Measurements from ENCODE around the gene PRKRIP1. TPM values are rescaled to one million over a fixed set of nuclear protein-coding genes. Genes with fewer than 3 reads are reported as not detected.
A peak's percentile ranks its signal among the peaks of the same experiment; 100 is the strongest.
"Not testable (repeated sequence)": the region's sequence is repeated elsewhere in the genome, so short reads cannot be mapped to it uniquely, and the experiment has no call there.

PRKRIP1 gene
- polyA plus RNA-seq, 1 experiment = 14.3 TPM

- no peak for DNase-seq (ENCODE audit: low read depth)
- Histone ChIP-seq H3K4me3 (ENCODE audit: low read depth, low read length) (no peak overlapping the region), H3K36me3 (ENCODE audit: control insufficient read depth, insufficient read depth, low read length) (peaks cover 15% of the 10 kb centered on the region), H3K27me3 (ENCODE audit: control insufficient read depth, insufficient read depth, low read length) (no peaks in the 10 kb centered on the region)
- TF ChIP-seq CTCF (IDR thresholded peaks at IDR 0.05; ENCODE audit: insufficient read depth, low read depth, low read length) = 0 out of 2 replicates have a peak, but pooled peaks have one; percentile 9
- POLR2A ChIA-PET = no interaction called here
- CTCF ChIA-PET = interaction anchor here (0.6 to 1.1 kb wide), 2 partner anchors 12 to 17 kb away, joined by 3 to 4 read pairs; partner anchors contain the start of gene ORAI2
These were observed 54.1 kb downstream of the PRKRIP1 start for GRCh38 chr7:102450242-102450641.

DNA sequence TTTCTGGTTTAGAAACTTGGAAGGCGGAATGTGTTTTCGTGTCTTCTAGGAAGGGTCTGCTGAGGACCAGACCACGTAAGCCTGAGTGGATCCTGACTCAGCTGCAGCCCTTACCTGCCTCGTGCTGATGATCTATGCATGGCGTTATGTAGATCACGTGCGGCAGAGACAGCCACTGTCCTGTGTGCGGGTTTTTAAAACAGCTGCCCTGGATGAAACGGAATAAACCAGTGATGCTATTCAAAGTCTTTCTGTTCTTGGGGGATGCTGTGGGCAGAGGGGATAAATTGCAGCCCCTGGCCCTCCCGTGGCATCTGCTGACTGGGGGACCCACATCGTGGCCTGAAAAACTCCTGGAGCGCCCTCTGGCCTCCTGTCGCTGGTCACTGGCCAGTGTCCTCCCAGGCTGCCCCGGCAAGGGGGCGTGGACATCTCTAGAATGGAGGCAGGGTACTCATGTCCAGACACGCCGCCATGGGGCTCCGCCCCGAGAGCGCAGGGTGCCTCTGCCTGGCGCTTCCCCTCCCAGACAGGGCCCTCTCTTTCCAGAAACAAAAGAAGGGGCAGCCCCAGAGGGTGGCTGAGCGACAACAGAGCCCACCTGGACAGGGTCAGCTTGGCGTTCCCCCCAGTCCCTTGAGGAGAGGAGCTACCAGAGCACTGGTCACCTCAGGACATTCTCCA is 55.4 kb downstream of the PRKRIP1 start:
- no peak overlapping the region for H3K4me3 ChIP-seq (ENCODE audit: low read depth, low read length)
- no peak for DNase-seq (ENCODE audit: low read depth)
- no peak for TF ChIP-seq CTCF (IDR thresholded peaks at IDR 0.05; ENCODE audit: insufficient read depth, low read depth, low read length)
- H3K27me3 ChIP-seq (ENCODE audit: control insufficient read depth, insufficient read depth, low read length) = no peaks in the 10 kb centered on the region
- H3K36me3 ChIP-seq (ENCODE audit: control insufficient read depth, insufficient read depth, low read length) = peaks cover 13% of the 10 kb centered on the region
- ChIA-PET POLR2A (no interaction called here), CTCF (interaction anchor here (0.6 kb wide), 1 partner anchor 20 kb away, joined by 3 read pairs; no protein-coding TSS in a partner anchor)

DNA sequence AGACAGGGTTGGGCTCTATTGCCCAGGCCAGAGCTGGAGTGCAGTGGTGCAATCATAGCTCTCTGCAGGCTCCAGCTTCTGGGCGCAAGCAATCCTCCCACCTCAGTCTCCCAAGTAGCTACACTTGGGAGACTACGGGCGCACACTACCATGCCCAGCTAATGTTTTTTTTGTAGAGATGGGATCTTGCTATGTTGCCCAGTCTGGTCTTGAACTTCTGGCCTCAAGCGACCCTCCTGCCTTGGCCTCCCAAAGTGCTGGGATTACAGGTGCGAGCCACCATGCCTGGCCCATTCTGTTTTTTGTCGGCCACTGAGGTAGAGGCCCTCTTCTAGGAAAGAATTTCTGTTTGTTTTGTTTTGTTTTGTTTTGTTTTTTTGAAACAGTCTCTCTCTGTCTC is 56.3 kb downstream of the PRKRIP1 start:
- no peak for TF ChIP-seq CTCF (IDR thresholded peaks at IDR 0.05; ENCODE audit: insufficient read depth, low read depth, low read length)
- Histone ChIP-seq H3K36me3 (ENCODE audit: control insufficient read depth, insufficient read depth, low read length) (peaks cover 10% of the 10 kb centered on the region), H3K27me3 (ENCODE audit: control insufficient read depth, insufficient read depth, low read length) (no peaks in the 10 kb centered on the region), H3K4me3 (ENCODE audit: low read depth, low read length) (no peak overlapping the region)
- no peak for DNase-seq (ENCODE audit: low read depth)
- CTCF ChIA-PET = no interaction called here
- POLR2A ChIA-PET = no interaction called here

DNA sequence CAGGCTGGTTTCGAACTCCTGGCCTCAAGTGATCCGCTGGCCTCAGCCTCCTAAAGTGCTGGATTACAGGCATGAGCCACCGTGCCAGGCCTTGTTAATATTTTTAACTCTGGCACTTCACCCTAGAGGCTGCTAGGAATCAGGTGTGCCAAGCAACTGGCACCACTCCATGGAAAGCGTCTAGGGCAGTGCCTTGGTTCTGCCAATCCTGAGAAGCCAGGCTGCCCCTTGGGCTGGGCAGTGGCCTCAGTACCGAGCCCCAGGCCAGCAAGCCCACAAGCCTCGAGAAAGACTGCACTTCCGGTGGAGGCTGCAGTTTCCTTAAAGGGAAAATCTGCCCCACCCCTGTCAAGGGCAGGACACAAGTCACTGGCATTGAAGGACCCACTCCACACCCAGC is 57.2 kb downstream of the PRKRIP1 start:
- no peak for DNase-seq (ENCODE audit: low read depth)
- TF ChIP-seq CTCF (IDR thresholded peaks at IDR 0.05; ENCODE audit: insufficient read depth, low read depth, low read length) = no peak
- ChIA-PET POLR2A (no interaction called here), CTCF (no interaction called here)
- Histone ChIP-seq H3K4me3 (ENCODE audit: low read depth, low read length) (no peak overlapping the region), H3K27me3 (ENCODE audit: control insufficient read depth, insufficient read depth, low read length) (no peaks in the 10 kb centered on the region), H3K36me3 (ENCODE audit: control insufficient read depth, insufficient read depth, low read length) (peaks cover 11% of the 10 kb centered on the region)

- ChIA-PET POLR2A (no interaction called here), CTCF (no interaction called here)
- DNase-seq (ENCODE audit: low read depth) = no peak
- peaks cover 15% of the 10 kb centered on the region for H3K36me3 ChIP-seq (ENCODE audit: control insufficient read depth, insufficient read depth, low read length)
- no peaks in the 10 kb centered on the region for H3K27me3 ChIP-seq (ENCODE audit: control insufficient read depth, insufficient read depth, low read length)
- TF ChIP-seq CTCF (IDR thresholded peaks at IDR 0.05; ENCODE audit: insufficient read depth, low read depth, low read length) = no peak
- H3K4me3 ChIP-seq (ENCODE audit: low read depth, low read length) = no peak overlapping the region
These were observed 58.3 kb downstream of the PRKRIP1 start for GRCh38 chr7:102454468-102454867.

DNA sequence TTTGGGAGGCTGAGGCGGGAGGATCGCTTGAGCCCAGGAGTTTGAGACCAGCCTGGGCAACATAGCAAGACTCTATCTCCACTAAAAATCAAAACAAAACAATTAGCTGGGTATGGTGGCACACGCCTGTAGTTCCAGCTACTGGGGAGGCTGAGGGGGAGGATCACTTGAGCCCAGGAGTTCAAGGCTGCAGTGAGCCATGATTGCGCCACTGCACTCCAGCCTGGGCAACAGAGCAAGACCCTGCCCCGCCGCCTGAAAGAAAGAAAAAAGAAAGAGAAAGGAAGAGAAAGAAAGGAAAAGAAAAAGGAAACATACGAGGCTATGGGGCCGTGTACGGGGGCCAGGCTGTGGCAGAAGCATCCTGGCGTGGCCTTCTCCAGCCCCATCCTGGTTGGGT is 58.8 kb downstream of the PRKRIP1 start:
- CTCF ChIA-PET; H3K27me3 ChIP-seq (ENCODE audit: control insufficient read depth, insufficient read depth, low read length); POLR2A ChIA-PET; DNase-seq (ENCODE audit: low read depth); H3K4me3 ChIP-seq (ENCODE audit: low read depth, low read length): not testable (repeated sequence)
- H3K36me3 ChIP-seq (ENCODE audit: control insufficient read depth, insufficient read depth, low read length) = peaks cover 15% of the 10 kb centered on the region

Measured in BJ (cell line).